Activated CD4-positive, alpha-beta T cell treated with anti-CD3 and anti-CD28 coated beads for 36 hours (primary cell): ENCODE data around the gene DGKI. TPM values are rescaled to one million over a fixed set of nuclear protein-coding genes. Genes with fewer than 3 reads are reported as not detected.

ENCODE experiments used
- ATAC-seq: fragments of 200-7000 bp; cut with Tn5 transposase; one replicate; pipeline ENCODE4 v1.10.0; 2021; ENCODE audit warnings: mild to moderate bottlenecking, moderate library complexity
- CTCF ChIA-PET: fragments of 350-600 bp; sonication (Branson Sonifier 250); formaldehyde crosslinking; loops from one replicate; lab custom pipeline; 2021; ENCODE audit warnings: antibody characterized with exemption; lab: Charles Lee
- POLR2A ChIA-PET: fragments of 350-600 bp; sonication (Branson Sonifier 250); formaldehyde crosslinking; loops from one replicate; lab custom pipeline; 2021; ENCODE audit warnings: antibody characterized with exemption, inconsistent platforms; lab: Charles Lee
- DNase-seq: peaks from one replicate; pipeline ENCODE4 v3.0.0-alpha.2; 2020
- H3K27ac Mint-ChIP-seq: one replicate; pipeline ENCODE4 v1.8.0; 2021; ENCODE audit warnings: mixed read lengths
- H3K27me3 Mint-ChIP-seq: one replicate; pipeline ENCODE4 v1.8.0; 2021; ENCODE audit warnings: mixed read lengths
- H3K36me3 Mint-ChIP-seq: one replicate; pipeline ENCODE4 v1.8.0; 2021; ENCODE audit warnings: low read depth, mixed read lengths
- H3K4me1 Mint-ChIP-seq: one replicate; pipeline ENCODE4 v1.8.0; 2021; ENCODE audit warnings: mixed read lengths
- H3K4me3 Mint-ChIP-seq: one replicate; pipeline ENCODE4 v1.8.0; 2021; ENCODE audit warnings: mild to moderate bottlenecking, moderate library complexity, mixed read lengths
- H3K9me3 Mint-ChIP-seq: one replicate; pipeline ENCODE4 v1.8.0; 2021; ENCODE audit warnings: low read depth, mixed read lengths
- intact Hi-C, 2 experiments: fragments of 100-400 bp; cut with DNase I in 1 of 2; cut with micrococcal nuclease in 1 of 2; formaldehyde crosslinking; loops; one replicate each; pipeline versions ENCODE4 v1.14.2 to v1.15.1; 2022 to 2024; cut with DNase I, micrococcal nuclease
- total RNA-seq, 2 experiments: library from RNA; stranded (reverse); gene quantifications; one replicate each; pipeline ENCODE4 v1.2.3, GENCODE V29; 2021

DGKI gene
- total RNA-seq, 2 experiments from 2014 or later: 2.9 to 3.0 TPM

DNA sequence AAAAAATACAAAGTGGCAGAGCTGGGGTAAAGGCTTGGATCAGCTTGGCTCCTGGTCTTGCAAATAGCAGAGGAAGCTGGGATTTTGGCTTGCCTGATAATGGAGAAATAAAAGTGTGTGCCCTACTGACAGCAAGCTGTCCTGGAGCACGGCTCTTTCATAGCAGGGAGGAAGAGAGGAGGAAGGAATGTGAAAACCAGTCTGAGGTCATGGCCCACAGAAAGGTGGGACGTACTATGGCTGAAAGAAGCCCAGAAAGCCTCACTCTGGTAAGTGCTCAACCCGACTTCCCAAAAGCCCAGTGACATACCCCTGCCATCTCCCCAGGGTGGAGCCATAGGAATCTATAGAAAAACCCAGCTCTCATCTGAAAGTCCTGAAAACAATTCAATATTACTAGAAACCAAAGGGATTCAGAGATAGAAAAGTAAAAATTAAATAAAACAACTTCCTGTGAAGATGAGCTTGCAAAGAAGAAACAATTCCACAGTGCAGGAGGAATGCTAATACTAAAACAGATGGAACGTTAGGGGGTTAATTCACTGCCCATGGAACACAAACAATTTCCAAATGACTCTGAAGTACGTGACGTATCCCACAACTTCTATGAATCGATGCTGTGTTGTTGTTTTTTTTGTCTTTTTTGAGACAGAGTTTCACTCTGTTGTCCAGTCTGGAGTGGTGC, 256.6 kb downstream of the DGKI start:
- ATAC-seq: no peak

DNA sequence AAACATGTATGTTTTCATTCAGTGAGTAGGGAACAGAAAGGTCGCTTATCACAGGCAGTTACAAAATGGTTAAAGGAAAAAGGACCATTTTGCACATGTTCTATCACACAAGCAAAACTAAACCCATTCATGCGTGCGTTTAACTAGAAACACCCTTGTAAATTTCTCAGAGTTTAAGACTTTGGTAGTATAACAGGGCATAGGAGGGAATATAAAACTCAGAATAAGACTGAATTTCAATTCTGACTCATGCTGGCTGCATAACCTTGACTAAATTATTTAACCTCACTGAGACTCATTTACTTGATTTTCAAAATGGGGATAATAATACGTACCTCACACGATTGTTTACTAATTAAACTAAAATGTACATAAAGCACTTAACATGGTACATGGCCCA, 259.4 kb downstream of the DGKI start:
- ATAC-seq (no peak), DNase-seq (no peak)
- ChIA-PET POLR2A (no interaction called here), CTCF (no interaction called here)
- Mint-ChIP-seq H3K4me1 (no peaks in the 10 kb centered on the region), H3K27ac (no peak overlapping the region), H3K4me3 (no peak overlapping the region), H3K36me3 (no peaks in the 10 kb centered on the region), H3K27me3 (no peaks in the 10 kb centered on the region), H3K9me3 (no peaks in the 10 kb centered on the region)
- intact Hi-C loops: no loop called here

More for the DNA sequence above, 256.6 kb downstream of the DGKI start:
- Mint-ChIP-seq H3K4me3 (no peak overlapping the region), H3K9me3 (no peaks in the 10 kb centered on the region), H3K4me1 (no peaks in the 10 kb centered on the region), H3K27me3 (no peaks in the 10 kb centered on the region), H3K27ac (no peak overlapping the region), H3K36me3 (no peaks in the 10 kb centered on the region)
- intact Hi-C loops: no loop called here
- ChIA-PET CTCF (interaction anchor here (1.0 to 1.9 kb wide), 3 partner anchors 11 to 1794 kb away, joined by 3 to 4 read pairs (median 4); no protein-coding TSS in a partner anchor), POLR2A (no interaction called here)
- no peak for DNase-seq

DNA sequence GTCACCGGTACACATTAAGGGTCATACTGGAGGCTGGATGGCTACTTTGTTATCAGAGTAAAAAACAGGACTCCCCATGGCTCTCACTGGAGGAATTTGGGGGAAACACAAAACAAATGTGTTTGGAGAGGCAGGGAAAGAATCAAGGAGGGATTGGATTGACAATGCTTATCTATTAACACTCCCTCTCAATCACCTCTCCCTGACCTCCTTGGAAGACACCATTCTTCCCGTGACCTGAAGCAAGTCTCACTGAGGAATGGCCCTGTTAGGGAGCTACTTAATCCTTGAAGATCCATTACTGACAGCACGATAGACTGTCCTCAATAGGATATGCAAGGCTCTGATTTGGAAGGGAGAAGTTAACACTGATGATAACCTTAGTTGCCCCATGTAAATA, 261.2 kb downstream of the DGKI start:
- no peak for ATAC-seq
- Mint-ChIP-seq H3K36me3 (no peaks in the 10 kb centered on the region), H3K27me3 (no peaks in the 10 kb centered on the region), H3K9me3 (no peaks in the 10 kb centered on the region), H3K4me1 (no peaks in the 10 kb centered on the region), H3K27ac (no peak overlapping the region), H3K4me3 (no peak overlapping the region)
- ChIA-PET CTCF (no interaction called here), POLR2A (no interaction called here)
- DNase-seq: no peak
- intact Hi-C loops: no loop called here

DNA sequence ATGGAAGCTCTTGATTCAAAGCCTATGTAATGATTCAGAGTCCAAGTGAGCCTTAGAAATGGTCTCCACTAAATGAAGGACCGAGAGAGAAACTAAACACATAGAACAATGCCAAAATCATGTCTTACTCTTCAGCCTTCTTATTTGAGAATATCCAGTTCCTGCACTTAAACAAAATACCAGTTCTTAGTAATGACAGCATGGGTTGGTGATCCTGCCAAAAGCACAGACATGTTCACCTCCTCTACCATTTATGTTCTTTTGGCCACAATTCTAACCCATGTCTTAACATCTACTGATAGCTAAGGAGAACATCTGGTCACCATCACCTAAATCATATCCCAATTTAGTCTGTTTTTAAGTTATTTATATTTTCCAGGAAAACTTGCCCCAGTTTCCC, 263.6 kb downstream of the DGKI start:
- no peak overlapping the region for H3K27ac Mint-ChIP-seq
- H3K36me3 Mint-ChIP-seq: no peaks in the 10 kb centered on the region
- H3K4me1 Mint-ChIP-seq: no peaks in the 10 kb centered on the region
- intact Hi-C loops: no loop called here
- H3K4me3 Mint-ChIP-seq: no peak overlapping the region
- ChIA-PET CTCF (no interaction called here), POLR2A (no interaction called here)
- H3K9me3 Mint-ChIP-seq: no peaks in the 10 kb centered on the region
- ATAC-seq: no peak
- H3K27me3 Mint-ChIP-seq: peaks cover 3% of the 10 kb centered on the region
- no peak for DNase-seq

DNA sequence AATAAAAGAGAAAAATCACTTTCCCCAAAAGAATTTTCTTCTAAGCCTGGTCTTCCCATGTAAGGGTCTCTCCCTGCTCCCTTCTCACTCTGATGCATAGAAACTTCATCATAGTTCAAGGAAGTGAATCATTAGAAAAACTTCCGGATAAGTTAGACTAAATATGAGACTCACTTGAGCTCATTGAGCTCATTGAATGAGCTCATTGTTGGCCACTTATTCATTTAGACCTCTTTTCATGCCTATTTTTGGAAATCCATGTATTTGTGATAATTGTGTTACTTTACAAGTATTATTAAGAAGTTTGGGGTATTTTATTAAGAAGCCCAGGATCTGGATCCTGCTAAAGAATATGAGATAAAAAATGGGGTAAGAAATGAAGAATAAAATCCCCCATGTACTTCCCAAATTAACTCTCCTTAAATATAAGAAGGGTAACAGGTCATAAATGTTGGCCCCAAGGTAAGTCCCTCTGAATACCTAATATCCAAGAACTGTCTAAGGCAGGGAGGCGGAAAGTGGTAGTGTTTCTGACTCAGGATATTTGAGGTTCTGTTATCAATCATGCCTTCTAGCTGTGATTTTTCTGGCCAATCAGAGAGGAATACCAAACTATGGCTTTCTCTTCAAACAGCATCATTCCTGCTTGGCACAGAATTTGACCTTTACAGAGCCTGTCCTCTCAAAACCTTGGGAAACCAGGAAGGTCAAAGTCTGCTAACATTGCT, 266.7 kb downstream of the DGKI start:
- ChIA-PET CTCF (interaction anchor here (1.0 to 1.4 kb wide), 3 partner anchors 8 to 15 kb away, joined by 3 to 4 read pairs (median 3); no protein-coding TSS in a partner anchor), POLR2A (no interaction called here)
- intact Hi-C loops: no loop called here
- H3K4me1 Mint-ChIP-seq: no peaks in the 10 kb centered on the region
- H3K36me3 Mint-ChIP-seq: no peaks in the 10 kb centered on the region
- DNase-seq (no peak), ATAC-seq (no peak)
- no peak overlapping the region for H3K4me3 Mint-ChIP-seq
- no peak overlapping the region for H3K27ac Mint-ChIP-seq
- no peaks in the 10 kb centered on the region for H3K9me3 Mint-ChIP-seq
- peaks cover 3% of the 10 kb centered on the region for H3K27me3 Mint-ChIP-seq

DNA sequence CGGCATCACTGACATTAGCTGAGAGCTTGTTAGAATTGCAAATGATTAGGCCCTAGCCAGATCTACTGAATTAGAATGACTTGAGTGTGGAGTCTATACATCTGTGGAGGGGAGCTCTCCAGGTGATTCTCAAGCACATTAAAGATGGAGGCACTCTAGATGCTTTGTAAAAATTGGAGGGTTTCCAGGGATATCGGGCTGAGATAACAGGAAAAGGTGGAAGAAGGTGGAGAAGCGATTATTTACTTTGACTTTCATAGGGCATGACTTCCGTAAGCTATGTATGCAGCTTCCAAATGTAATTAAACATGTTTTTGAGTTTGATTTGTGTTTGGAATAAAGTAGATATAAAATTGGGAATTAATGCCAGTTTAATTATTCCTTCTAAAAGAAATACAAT, 268.2 kb downstream of the DGKI start:
- ChIA-PET POLR2A (no interaction called here), CTCF (interaction anchor here (1.4 kb wide), 1 partner anchor 13 kb away, joined by 4 read pairs; no protein-coding TSS in a partner anchor)
- DNase-seq (no peak), ATAC-seq (no peak)
- intact Hi-C loops: no loop called here
- no peaks in the 10 kb centered on the region for H3K36me3 Mint-ChIP-seq
- peaks cover 3% of the 10 kb centered on the region for H3K27me3 Mint-ChIP-seq
- H3K4me3 Mint-ChIP-seq: no peak overlapping the region
- no peaks in the 10 kb centered on the region for H3K4me1 Mint-ChIP-seq
- no peaks in the 10 kb centered on the region for H3K9me3 Mint-ChIP-seq
- no peak overlapping the region for H3K27ac Mint-ChIP-seq

DNA sequence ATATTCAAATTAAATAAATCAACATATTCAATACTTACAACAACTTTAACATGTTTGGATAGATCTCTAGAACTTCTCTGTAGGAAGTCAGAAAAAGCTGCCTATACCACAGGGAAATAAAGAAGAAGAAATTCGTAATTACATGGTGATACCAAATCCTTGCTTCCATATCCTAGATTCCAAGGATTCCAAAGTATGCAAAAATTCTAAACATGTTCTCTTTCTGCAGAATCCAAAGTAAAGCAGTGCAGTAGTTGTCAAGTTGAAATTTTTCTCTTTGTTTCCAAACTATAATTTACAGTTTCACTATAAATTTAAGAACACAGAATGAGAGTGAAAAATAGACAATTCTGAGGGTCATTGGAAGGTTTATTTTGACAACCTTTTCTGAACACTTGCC, 269.6 kb downstream of the DGKI start:
- no peaks in the 10 kb centered on the region for H3K4me1 Mint-ChIP-seq
- peaks cover 3% of the 10 kb centered on the region for H3K27me3 Mint-ChIP-seq
- H3K4me3 Mint-ChIP-seq: no peak overlapping the region
- H3K36me3 Mint-ChIP-seq: no peaks in the 10 kb centered on the region
- intact Hi-C loops: no loop called here
- ATAC-seq (no peak), DNase-seq (no peak)
- H3K9me3 Mint-ChIP-seq: no peaks in the 10 kb centered on the region
- H3K27ac Mint-ChIP-seq: no peak overlapping the region
- ChIA-PET CTCF (no interaction called here), POLR2A (no interaction called here)

DNA sequence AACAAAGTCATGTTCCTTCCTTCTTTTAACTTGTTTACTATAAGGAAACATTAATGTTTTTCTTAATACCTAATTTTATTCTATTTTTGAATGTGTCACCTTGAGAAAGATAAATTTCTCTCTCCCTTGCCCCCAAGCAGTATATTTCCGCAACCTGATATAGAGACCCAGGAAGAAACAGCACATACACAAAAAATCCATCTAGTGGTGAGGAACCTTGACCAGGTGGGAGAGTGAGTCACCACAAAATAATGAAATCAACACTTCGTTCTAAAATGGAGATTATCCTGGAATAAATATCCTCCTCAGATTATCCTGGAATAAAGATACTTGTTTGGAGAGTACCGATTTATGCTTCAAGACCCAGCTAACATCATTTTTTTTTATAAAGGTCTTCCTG, 270.3 kb downstream of the DGKI start:
- no peaks in the 10 kb centered on the region for H3K9me3 Mint-ChIP-seq
- CTCF ChIA-PET: no interaction called here
- no peak overlapping the region for H3K27ac Mint-ChIP-seq
- H3K4me1 Mint-ChIP-seq: no peaks in the 10 kb centered on the region
- no peaks in the 10 kb centered on the region for H3K36me3 Mint-ChIP-seq
- no peak for DNase-seq
- POLR2A ChIA-PET: no interaction called here
- no peak for ATAC-seq
- H3K4me3 Mint-ChIP-seq: no peak overlapping the region
- peaks cover 3% of the 10 kb centered on the region for H3K27me3 Mint-ChIP-seq
- intact Hi-C loops: no loop called here

DNA sequence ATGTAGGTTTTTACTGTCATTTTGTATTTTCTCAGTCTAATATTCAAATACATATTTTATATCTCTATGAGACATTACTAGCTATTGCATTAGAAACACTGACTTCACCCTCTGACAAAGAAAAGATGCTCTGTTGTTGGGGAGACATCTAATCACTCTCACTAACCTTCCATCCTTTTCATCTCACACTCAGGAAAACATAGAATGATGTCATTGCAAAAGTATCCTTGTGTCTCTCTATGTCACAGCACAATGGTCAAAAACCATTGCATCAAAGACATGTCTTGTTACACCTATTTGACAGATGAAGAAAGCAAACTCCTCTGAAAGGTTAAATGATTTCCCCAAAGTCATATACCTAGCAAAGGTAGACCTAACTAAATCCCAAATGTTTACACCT, 272.0 kb downstream of the DGKI start:
- no peaks in the 10 kb centered on the region for H3K4me1 Mint-ChIP-seq
- no peaks in the 10 kb centered on the region for H3K36me3 Mint-ChIP-seq
- no peak overlapping the region for H3K4me3 Mint-ChIP-seq
- DNase-seq (no peak), ATAC-seq (no peak)
- peaks cover 3% of the 10 kb centered on the region for H3K27me3 Mint-ChIP-seq
- intact Hi-C loops: no loop called here
- no peak overlapping the region for H3K27ac Mint-ChIP-seq
- no peaks in the 10 kb centered on the region for H3K9me3 Mint-ChIP-seq
- ChIA-PET POLR2A (no interaction called here), CTCF (no interaction called here)

DNA sequence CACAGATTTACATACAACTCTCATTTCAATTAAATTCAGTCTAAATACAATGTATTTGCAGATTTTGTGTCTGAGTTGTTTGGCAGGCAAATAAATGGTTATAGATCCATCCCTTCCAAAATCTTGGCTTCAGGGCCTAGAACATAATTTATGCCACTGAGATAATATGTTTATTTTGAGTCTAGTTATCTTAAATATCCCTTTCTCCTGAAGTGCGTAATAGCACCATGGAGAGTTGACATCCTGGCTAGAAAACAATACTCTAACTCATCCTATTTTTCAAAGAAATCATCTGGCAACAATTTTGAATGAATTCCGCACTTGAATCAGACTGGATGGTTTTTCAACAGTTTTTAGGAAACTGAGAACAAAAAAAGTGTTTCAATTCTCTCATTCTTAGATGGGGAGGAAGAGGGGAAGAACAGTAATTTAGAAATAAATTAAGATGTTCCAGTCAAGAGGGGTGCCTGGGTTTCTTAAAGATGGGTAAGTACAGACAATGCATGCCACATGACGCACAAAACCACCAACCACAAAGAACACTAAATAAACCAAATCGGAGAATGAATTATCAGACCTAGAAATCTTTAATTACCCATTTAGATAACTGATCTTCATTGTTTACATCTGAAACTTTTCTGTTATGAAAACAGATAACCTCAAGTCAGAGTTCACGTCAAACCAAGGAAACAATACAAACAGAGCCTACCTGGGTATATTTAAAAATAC, 274.6 kb downstream of the DGKI start:
- intact Hi-C loops: no loop called here
- Mint-ChIP-seq H3K4me1 (no peaks in the 10 kb centered on the region), H3K27ac (no peak overlapping the region), H3K36me3 (no peaks in the 10 kb centered on the region), H3K9me3 (no peaks in the 10 kb centered on the region), H3K4me3 (no peak overlapping the region), H3K27me3 (no peaks in the 10 kb centered on the region)
- POLR2A ChIA-PET: no interaction called here
- ATAC-seq (no peak), DNase-seq (no peak)
- CTCF ChIA-PET: no interaction called here

DNA sequence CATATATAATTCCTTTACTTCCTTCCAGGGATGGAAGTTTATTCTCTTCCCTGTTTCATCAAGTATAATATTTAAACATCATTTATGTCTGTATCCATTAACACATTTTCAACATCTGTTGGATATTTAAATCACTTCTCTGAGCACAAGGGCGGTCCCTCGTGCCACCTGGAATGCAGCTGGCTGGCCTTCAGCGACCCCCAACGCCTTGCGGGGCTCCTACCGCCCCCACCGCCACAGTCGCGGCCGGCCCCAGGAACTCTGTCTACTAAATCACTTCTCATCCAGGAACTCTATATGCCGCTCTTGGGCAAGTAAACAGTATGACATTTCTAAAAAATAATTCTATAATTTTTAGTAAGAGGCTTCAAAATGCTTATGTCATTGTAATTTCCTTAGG, 282.1 kb downstream of the DGKI start:
- Mint-ChIP-seq H3K27me3 (no peaks in the 10 kb centered on the region), H3K9me3 (no peaks in the 10 kb centered on the region), H3K27ac (no peak overlapping the region), H3K36me3 (no peaks in the 10 kb centered on the region), H3K4me3 (no peak overlapping the region), H3K4me1 (no peaks in the 10 kb centered on the region)
- intact Hi-C loops: no loop called here
- ChIA-PET CTCF (interaction anchor here (0.6 kb wide), 1 partner anchor 257 kb away, joined by 4 read pairs; no protein-coding TSS in a partner anchor), POLR2A (interaction anchor here (0.6 kb wide), 1 partner anchor 388 kb away, joined by 3 read pairs; no protein-coding TSS in a partner anchor)
- DNase-seq: no peak
- no peak for ATAC-seq
